NB4 (cell line): ENCODE measurements around the gene ZNF22.

Source experiments
- DNase-seq: peaks from one replicate; pipeline ENCODE4 v3.0.0; 2010; ENCODE audit warnings: low read depth
- H3K4me3 ChIP-seq: one replicate; pipeline ENCODE4 v1.5.1; 2011; ENCODE audit warnings: mild to moderate bottlenecking, low read depth, low read length, moderate library complexity
- CTCF ChIP-seq: IDR thresholded peaks from one replicate; pipeline ENCODE4 v1.5.1; 2012; ENCODE audit warnings: low read depth, low read length
- MAX ChIP-seq: IDR thresholded peaks from 2 replicates; pipeline ENCODE4 v1.6.1; 2011; ENCODE audit warnings: low read depth, low read length
- MYC ChIP-seq: IDR thresholded peaks from 2 replicates; pipeline ENCODE4 v1.6.1; 2011; ENCODE audit warnings: low read depth, low read length
- POLR2A ChIP-seq: IDR thresholded peaks from 2 replicates; pipeline ENCODE4 v1.6.1; 2011; ENCODE audit warnings: mild to moderate bottlenecking; ENCODE audit not compliant: insufficient read length; ENCODE audit errors: extremely low read depth

ZNF22 gene

GRCh38 chr10:44967616-44968015 is 33.1 kb upstream of the ZNF22 start:
- no peak for TF ChIP-seq MYC
- TF ChIP-seq POLR2A: no peak
- no peak for TF ChIP-seq MAX
- no peak for TF ChIP-seq CTCF
- H3K4me3 ChIP-seq: peak overlapping the region; percentile 38
- peak; percentile 79 for DNase-seq

- DNase-seq: peak; percentile 99
- H3K4me3 ChIP-seq: peak overlapping the region; percentile 46
- TF ChIP-seq CTCF (no peak), MAX (0 out of 2 replicates have a peak, but pooled peaks have one; percentile 15)
These were observed 32.6 kb upstream of the ZNF22 start for GRCh38 chr10:44968091-44968490.

- peak; percentile 98 for DNase-seq
- peak overlapping the region; percentile 46 for H3K4me3 ChIP-seq
- TF ChIP-seq POLR2A (no peak), CTCF (no peak), MYC (peak; percentile 62; the same call in 1 of the 2 replicates), MAX (peak; percentile 56; the same call in 1 of the 2 replicates)
These were observed 32.0 kb upstream of the ZNF22 start for GRCh38 chr10:44968500-44969400.

- H3K4me3 ChIP-seq: no peak overlapping the region
- no peak for DNase-seq
- TF ChIP-seq POLR2A (no peak), MYC (no peak), CTCF (no peak), MAX (no peak)
These were observed 30.9 kb upstream of the ZNF22 start for GRCh38 chr10:44969854-44970253.

- DNase-seq: no peak
- H3K4me3 ChIP-seq: no peak overlapping the region
- TF ChIP-seq POLR2A (no peak), MAX (no peak), MYC (no peak), CTCF (no peak)
These were observed 29.8 kb upstream of the ZNF22 start for GRCh38 chr10:44970812-44971395.
